Activated naive CD4-positive, alpha-beta T cell treated with anti-CD3 and anti-CD28 coated beads for 36 hours (primary cell): ENCODE measurements around the gene THPO. TPM values are rescaled to one million over a fixed set of nuclear protein-coding genes. Genes with fewer than 3 reads are reported as not detected.

Experiments used
- CTCF ChIA-PET: fragments of 350-600 bp; sonication (Branson Sonifier 250); formaldehyde crosslinking; loops from one replicate; lab custom pipeline; 2021; ENCODE audit warnings: antibody characterized with exemption; lab: Charles Lee
- DNase-seq: peaks from one replicate; pipeline ENCODE4 v3.0.0-alpha.2; 2020
- H3K27ac Mint-ChIP-seq: one replicate; pipeline ENCODE4 v1.8.0; 2021; ENCODE audit warnings: mild to moderate bottlenecking, mixed read lengths
- H3K27me3 Mint-ChIP-seq: one replicate; pipeline ENCODE4 v1.8.0; 2021; ENCODE audit warnings: low read depth, mixed read lengths
- H3K36me3 Mint-ChIP-seq: one replicate; pipeline ENCODE4 v1.8.0; 2021; ENCODE audit warnings: low read depth, mixed read lengths
- H3K4me1 Mint-ChIP-seq: one replicate; pipeline ENCODE4 v1.8.0; 2021; ENCODE audit warnings: low read depth, mixed read lengths
- H3K4me3 Mint-ChIP-seq: one replicate; pipeline ENCODE4 v1.8.0; 2021; ENCODE audit warnings: mild to moderate bottlenecking, moderate library complexity, mixed read lengths
- H3K9me3 Mint-ChIP-seq: one replicate; pipeline ENCODE4 v1.8.0; 2021; ENCODE audit warnings: mixed read lengths
- intact Hi-C: fragments of 100-400 bp; cut with micrococcal nuclease; formaldehyde crosslinking; loops from one replicate; pipeline ENCODE4 v1.15.1; 2023
- total RNA-seq, 2 experiments: library from RNA; stranded (reverse); gene quantifications; one replicate each; pipeline ENCODE4 v1.2.3, GENCODE V29; 2021

The THPO gene
- total RNA-seq, 2 experiments from 2014 or later: not detected

DNA sequence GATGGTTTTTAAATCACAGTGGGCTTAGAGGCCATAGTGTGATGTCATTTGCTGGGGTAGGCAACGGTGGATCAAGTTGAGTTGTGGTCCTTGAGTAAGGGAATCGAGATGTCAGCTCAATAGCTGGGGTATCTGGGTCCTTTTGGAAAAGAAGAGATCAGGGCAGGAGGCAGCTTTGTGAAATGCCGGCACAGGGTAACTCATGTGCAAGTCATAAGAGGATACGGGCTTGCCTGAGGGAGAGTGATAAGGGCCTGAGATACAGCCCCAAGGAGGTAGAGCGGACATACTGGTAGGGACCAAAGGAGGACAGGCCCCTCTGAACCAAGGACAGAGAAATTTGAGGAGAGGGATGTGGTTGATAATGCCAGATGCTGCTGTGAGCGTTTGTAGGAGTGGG, 44.8 kb downstream of the THPO start:
- no peaks in the 10 kb centered on the region for H3K9me3 Mint-ChIP-seq
- peaks cover 62% of the 10 kb centered on the region for H3K4me1 Mint-ChIP-seq
- CTCF ChIA-PET: interaction anchor here (0.9 kb wide), 1 partner anchor 9 kb away, joined by 3 read pairs; no protein-coding TSS in a partner anchor
- peaks cover 45% of the 10 kb centered on the region for H3K36me3 Mint-ChIP-seq
- H3K27me3 Mint-ChIP-seq: no peaks in the 10 kb centered on the region
- H3K27ac Mint-ChIP-seq: peak overlapping the region; percentile 81
- H3K4me3 Mint-ChIP-seq: no peak overlapping the region
- no peak for DNase-seq
- intact Hi-C loops: no loop called here

DNA sequence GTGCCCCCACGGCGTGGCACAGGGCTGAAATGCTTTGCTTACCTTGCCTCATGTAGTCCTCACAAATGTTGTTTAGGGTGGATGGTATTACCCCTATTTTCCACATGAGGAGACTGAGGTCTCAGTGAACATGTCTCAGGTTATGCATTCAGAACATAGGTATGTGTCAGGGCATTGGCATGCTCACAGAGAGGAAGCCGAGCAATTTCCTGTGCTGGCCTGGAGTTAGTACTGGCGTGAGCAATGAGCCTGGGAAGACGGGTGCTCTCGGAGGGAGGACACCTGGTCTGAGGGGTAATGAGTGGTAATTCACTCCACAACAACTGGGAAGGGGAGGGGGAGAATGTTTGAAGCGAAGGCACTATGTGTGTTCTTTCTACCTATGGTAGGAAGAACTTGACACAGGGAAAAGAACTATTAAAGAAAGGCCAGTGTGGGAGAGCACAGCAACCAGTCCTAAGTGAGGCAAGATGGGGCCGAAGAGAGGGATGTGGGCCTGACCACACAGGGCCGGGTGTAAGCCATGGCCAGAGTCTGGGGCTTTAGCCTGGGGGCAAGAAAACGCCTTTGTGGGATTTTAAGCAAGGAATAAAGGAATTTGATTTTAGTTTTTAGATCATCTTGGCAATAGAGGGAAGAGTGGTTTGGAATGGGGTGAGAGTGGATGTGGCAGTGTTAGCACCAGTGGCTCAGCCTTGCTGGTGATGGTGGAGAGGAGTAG, 45.5 kb downstream of the THPO start:
- Mint-ChIP-seq H3K27me3 (no peaks in the 10 kb centered on the region), H3K9me3 (no peaks in the 10 kb centered on the region), H3K4me1 (peaks cover 56% of the 10 kb centered on the region), H3K4me3 (no peak overlapping the region), H3K27ac (peak overlapping the region; percentile 81), H3K36me3 (peaks cover 50% of the 10 kb centered on the region)
- intact Hi-C loops: no loop called here
- CTCF ChIA-PET: interaction anchor here (0.9 kb wide), 1 partner anchor 9 kb away, joined by 3 read pairs; no protein-coding TSS in a partner anchor
- DNase-seq: no peak

DNA sequence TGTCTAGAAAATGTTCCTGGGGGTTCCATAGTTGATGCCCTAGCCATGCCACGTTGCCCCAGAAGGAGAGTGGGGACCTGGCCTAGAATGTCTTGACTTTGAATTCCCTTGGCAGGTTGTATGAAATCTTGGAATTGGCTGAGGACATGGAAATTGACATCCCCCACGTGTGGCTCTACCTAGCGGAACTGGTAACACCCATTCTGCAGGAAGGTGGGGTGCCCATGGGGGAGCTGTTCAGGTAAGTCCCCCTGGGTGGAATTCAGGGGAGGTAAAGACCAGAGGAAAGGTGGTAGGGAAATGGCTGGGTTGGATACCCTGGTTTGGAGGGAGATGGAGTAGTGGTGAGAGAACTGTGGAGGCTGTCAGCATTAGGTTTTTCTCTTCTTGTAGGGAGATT, 49.5 kb downstream of the THPO start:
- Mint-ChIP-seq H3K36me3 (peaks cover 79% of the 10 kb centered on the region), H3K27ac (no peak overlapping the region), H3K27me3 (no peaks in the 10 kb centered on the region), H3K4me1 (peaks cover 46% of the 10 kb centered on the region), H3K9me3 (no peaks in the 10 kb centered on the region), H3K4me3 (no peak overlapping the region)
- DNase-seq: no peak
- intact Hi-C loops: no loop called here
- CTCF ChIA-PET: interaction anchor here (1.0 kb wide), 1 partner anchor 25 kb away, joined by 3 read pairs; no protein-coding TSS in a partner anchor

DNA sequence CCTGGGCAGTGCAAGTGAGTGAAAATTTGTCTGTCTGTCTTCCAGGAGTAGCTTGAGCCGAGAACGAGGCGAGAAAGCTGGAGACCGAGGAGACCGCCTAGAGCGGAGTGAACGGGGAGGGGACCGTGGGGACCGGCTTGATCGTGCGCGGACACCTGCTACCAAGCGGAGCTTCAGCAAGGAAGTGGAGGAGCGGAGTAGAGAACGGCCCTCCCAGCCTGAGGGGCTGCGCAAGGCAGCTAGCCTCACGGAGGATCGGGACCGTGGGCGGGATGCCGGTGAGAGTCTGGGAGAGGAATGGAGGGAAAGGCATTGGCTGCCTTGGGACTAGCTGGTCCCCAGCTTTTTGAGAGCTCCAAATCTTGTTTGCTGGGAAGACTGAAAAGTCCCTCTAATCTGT, 50.8 kb downstream of the THPO start:
- no peaks in the 10 kb centered on the region for H3K9me3 Mint-ChIP-seq
- H3K27me3 Mint-ChIP-seq: no peaks in the 10 kb centered on the region
- CTCF ChIA-PET: no interaction called here
- H3K4me3 Mint-ChIP-seq: no peak overlapping the region
- peak overlapping the region; percentile 36 for H3K27ac Mint-ChIP-seq
- H3K36me3 Mint-ChIP-seq: peaks cover 80% of the 10 kb centered on the region
- intact Hi-C loops: no loop called here
- H3K4me1 Mint-ChIP-seq: peaks cover 46% of the 10 kb centered on the region
- DNase-seq: no peak

DNA sequence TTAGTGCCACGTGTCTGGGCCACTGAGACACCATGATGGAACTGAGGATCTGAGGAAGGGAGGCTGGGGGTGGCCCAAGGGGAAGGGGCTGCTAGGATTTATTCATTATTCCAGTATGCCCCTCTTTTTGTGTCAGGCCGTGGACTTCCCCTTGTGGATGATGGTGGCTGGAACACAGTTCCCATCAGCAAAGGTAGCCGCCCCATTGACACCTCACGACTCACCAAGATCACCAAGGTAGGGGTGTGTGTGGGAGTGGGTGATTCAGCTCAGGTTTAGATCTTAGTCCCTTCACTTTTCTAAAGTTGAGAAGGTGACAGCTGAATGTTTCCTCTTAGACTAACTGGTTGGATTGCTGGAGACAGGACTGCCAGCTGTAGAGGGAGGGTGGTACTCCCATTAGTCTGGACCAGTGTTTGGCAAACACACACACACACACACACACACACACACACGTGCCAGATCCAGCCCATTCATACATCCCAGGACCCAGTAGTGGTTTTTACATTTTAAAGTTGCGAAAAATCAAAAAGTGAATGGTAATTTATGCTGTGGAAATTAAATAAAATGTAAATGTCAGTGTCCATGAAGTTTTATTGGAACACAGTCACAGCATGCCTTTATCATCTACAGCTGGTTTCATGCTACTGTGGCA, 52.2 kb downstream of the THPO start:
- Mint-ChIP-seq H3K27ac (peak overlapping the region; percentile 72), H3K36me3 (peaks cover 78% of the 10 kb centered on the region), H3K9me3 (no peaks in the 10 kb centered on the region), H3K4me3 (no peak overlapping the region), H3K4me1 (peaks cover 37% of the 10 kb centered on the region), H3K27me3 (no peaks in the 10 kb centered on the region)
- peak; percentile 49 for DNase-seq
- intact Hi-C loops: no loop called here
- CTCF ChIA-PET: interaction anchor here (0.7 to 1.2 kb wide), 2 partner anchors 28 to 192 kb away, joined by 3 to 4 read pairs; no protein-coding TSS in a partner anchor

DNA sequence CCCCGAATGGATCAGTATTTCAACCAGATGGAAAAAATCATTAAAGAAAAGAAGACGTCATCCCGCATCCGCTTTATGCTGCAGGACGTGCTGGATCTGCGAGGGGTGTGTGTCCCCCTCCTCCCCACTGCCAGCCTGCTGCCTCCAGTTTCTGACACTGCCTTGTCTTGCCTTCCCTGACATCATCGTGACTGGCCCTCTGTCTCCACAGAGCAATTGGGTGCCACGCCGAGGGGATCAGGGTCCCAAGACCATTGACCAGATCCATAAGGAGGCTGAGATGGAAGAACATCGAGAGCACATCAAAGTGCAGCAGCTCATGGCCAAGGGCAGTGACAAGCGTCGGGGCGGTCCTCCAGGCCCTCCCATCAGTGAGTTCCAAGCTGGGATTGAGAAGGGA, 52.7 kb downstream of the THPO start:
- no peak for DNase-seq
- H3K4me3 Mint-ChIP-seq: no peak overlapping the region
- no peaks in the 10 kb centered on the region for H3K9me3 Mint-ChIP-seq
- CTCF ChIA-PET: interaction anchor here (1.2 kb wide), 1 partner anchor 29 kb away, joined by 4 read pairs; no protein-coding TSS in a partner anchor
- H3K36me3 Mint-ChIP-seq: peaks cover 81% of the 10 kb centered on the region
- intact Hi-C loops: no loop called here
- H3K4me1 Mint-ChIP-seq: peaks cover 37% of the 10 kb centered on the region
- no peaks in the 10 kb centered on the region for H3K27me3 Mint-ChIP-seq
- peak overlapping the region; percentile 72 for H3K27ac Mint-ChIP-seq

DNA sequence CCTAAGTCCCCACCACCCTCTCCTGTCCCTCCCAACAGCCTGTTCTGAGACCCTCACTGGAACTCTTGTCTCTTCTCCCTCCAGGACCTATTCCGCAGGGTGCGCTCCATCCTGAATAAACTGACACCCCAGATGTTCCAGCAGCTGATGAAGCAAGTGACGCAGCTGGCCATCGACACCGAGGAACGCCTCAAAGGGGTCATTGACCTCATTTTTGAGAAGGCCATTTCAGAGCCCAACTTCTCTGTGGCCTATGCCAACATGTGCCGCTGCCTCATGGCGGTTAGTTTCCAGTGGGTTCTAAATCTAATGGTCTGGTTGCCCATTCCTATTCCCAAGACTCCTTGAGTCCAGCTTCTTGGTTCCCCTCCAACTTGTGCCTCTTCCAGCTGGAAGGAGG, 54.3 kb downstream of the THPO start:
- CTCF ChIA-PET: interaction anchor here (1.1 kb wide), 1 partner anchor 9 kb away, joined by 3 read pairs; no protein-coding TSS in a partner anchor

DNA sequence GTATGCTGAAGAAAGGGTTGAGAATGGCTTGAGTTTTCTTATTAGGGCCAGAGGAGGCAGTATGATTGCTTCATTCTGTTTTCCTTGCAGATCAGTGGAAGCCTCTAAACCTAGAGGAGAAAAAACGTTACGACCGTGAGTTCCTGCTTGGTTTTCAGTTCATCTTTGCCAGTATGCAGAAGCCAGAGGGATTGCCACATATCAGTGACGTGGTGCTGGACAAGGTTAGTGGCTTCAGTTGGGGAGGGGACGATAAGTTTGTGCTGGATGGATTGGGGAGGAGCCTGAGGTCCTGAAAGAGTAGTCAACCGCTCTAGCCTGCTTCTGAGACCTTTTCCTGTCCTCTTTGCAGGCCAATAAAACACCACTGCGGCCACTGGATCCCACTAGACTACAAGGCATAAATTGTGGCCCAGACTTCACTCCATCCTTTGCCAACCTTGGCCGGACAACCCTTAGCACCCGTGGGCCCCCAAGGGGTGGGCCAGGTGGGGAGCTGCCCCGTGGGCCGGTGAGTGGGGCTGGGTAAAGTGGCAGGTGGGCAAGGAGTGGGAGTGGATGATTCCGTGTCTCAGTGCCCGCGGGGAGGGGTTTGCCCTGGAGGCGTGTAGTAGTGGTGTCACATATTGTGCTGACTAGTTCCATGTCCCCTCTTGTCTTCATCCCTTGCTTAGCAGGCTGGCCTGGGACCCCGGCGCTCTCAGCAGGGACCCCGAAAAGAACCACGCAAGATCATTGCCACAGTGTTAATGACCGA, 55.1 kb downstream of the THPO start:
- peaks cover 73% of the 10 kb centered on the region for H3K36me3 Mint-ChIP-seq
- H3K4me1 Mint-ChIP-seq: peaks cover 43% of the 10 kb centered on the region
- H3K4me3 Mint-ChIP-seq: no peak overlapping the region
- H3K27ac Mint-ChIP-seq: peak overlapping the region; percentile 36
- intact Hi-C loops: no loop called here
- no peaks in the 10 kb centered on the region for H3K27me3 Mint-ChIP-seq
- no peak for DNase-seq
- CTCF ChIA-PET: no interaction called here
- no peaks in the 10 kb centered on the region for H3K9me3 Mint-ChIP-seq

More for the DNA sequence above, 54.3 kb downstream of the THPO start:
- peaks cover 39% of the 10 kb centered on the region for H3K4me1 Mint-ChIP-seq
- intact Hi-C loops: no loop called here
- DNase-seq: no peak
- H3K27me3 Mint-ChIP-seq: no peaks in the 10 kb centered on the region
- H3K4me3 Mint-ChIP-seq: no peak overlapping the region
- no peaks in the 10 kb centered on the region for H3K9me3 Mint-ChIP-seq
- H3K36me3 Mint-ChIP-seq: peaks cover 74% of the 10 kb centered on the region
- peak overlapping the region; percentile 66 for H3K27ac Mint-ChIP-seq

Other genes starting within 250 kb of the THPO start
- 10 to 100 TPM; 48.8 to 56.4 TPM for gene EIF2B5, start 242.8 kb downstream of the THPO start, total RNA-seq
- gene DVL3, start 222.8 kb downstream of the THPO start, total RNA-seq: 10 to 100 TPM; 19.6 to 19.9 TPM
- gene AP2M1, start 203.4 kb downstream of the THPO start, total RNA-seq: 100 to 1,000 TPM; 206 to 212 TPM
- gene ABCF3, start 192.0 kb downstream of the THPO start, total RNA-seq: 10 to 100 TPM; 38.5 to 39.1 TPM
- not detected for gene VWA5B2, start 148.6 kb downstream of the THPO start, total RNA-seq
- gene ALG3, start 129.2 kb downstream of the THPO start, total RNA-seq: 10 to 100 TPM; 28.9 to 31.0 TPM
- 1 to 10 TPM; 2.7 TPM for gene EEF1AKMT4, start 128.5 kb downstream of the THPO start, total RNA-seq
- not detected for gene CAMK2N2, start 116.7 kb downstream of the THPO start, total RNA-seq
- gene ECE2, start 102.2 kb downstream of the THPO start, total RNA-seq: not detected
- gene PSMD2, start 79.0 kb downstream of the THPO start, total RNA-seq: 100 to 1,000 TPM; 244 to 257 TPM
- gene EIF4G1, start 63.6 kb downstream of the THPO start, total RNA-seq: 100 to 1,000 TPM; 345 to 375 TPM
- gene FAM131A, start 40.6 kb downstream of the THPO start, total RNA-seq: 1 to 10 TPM; 3.8 to 5.0 TPM
- gene CLCN2, start 16.6 kb downstream of the THPO start, total RNA-seq: 1 to 10 TPM; 2.9 TPM
- 10 to 100 TPM; 76.5 to 89.9 TPM for gene POLR2H, start 16.5 kb downstream of the THPO start, total RNA-seq
- gene CHRD, start 1.8 kb upstream of the THPO start, total RNA-seq: not detected
- gene EPHB3, start 183.6 kb upstream of the THPO start, total RNA-seq: not detected